HepG2 (cell line): ENCODE results near the gene MRPL18. TPM values are rescaled to one million over a fixed set of nuclear protein-coding genes. Genes with fewer than 3 reads are reported as not detected.

ENCODE experiments used
- ATAC-seq: fragments of 200-7000 bp; cut with Tn5 transposase; 3 replicates; pipeline ENCODE4 v1.9.1; 2020; ENCODE audit warnings: mild to moderate bottlenecking, moderate library complexity
- BruUV-seq: library from RNA; stranded (reverse); fragments of 400-500 nt; replicated peaks from 2 replicates; lab custom pipeline; 2021; lab: Mats Ljungman, UMichigan
- CTCF ChIA-PET: fragments of 300-600 bp; formaldehyde crosslinking; extraction: SDS; loops from one replicate; lab custom pipeline; 2021; ENCODE audit warnings: low total read pairs, inconsistent platforms, low intra/inter-chr PET ratio; lab: Yijun Ruan, JAX
- POLR2A ChIA-PET: fragments of 350-600 bp; sonication (Branson Sonifier 250); formaldehyde crosslinking; loops from one replicate; lab custom pipeline; 2020; ENCODE audit warnings: antibody characterized with exemption, inconsistent platforms; lab: Yijun Ruan, JAX
- DNase-seq: peaks from one replicate; pipeline ENCODE4 v3.0.0-alpha.2; 2015; ENCODE audit warnings: low spot score
- FAIRE-seq: peaks from 3 replicates; lab custom pipeline; 2011; peaks lifted over from hg19 to GRCh38; lab: Jason Lieb, UNC
- H2AFZ ChIP-seq: one replicate; pipeline ENCODE4 v1.6.1; 2011; ENCODE audit warnings: low read length, inconsistent platforms
- H3K27ac ChIP-seq: fragments of 300-600 bp; 3 replicates; pipeline ENCODE4 v1.8.0; 2011; ENCODE audit warnings: mixed run types, mild to moderate bottlenecking, mixed read lengths, low read length, inconsistent platforms; ENCODE audit not compliant: insufficient read depth; ENCODE audit errors: extremely low read length
- H3K27me3 ChIP-seq, 2 experiments: fragments of 200-600 bp in 1 of 2; 2 replicates in 1 of 2; 3 replicates in 1 of 2; pipeline versions ENCODE4 v1.6.0 to v1.8.0; 2011; ENCODE audit warnings: low read length in 2 of 2, mild to moderate bottlenecking in 2 of 2, moderate library complexity in 2 of 2, inconsistent platforms in 1 of 2; ENCODE audit not compliant: insufficient read depth in 2 of 2, control insufficient read depth in 1 of 2
- H3K36me3 ChIP-seq, 2 experiments: fragments of 200-600 bp in 1 of 2; replicated peaks in 1 of 2; 2 replicates in 1 of 2; 3 replicates in 1 of 2; pipeline versions ENCODE4 v1.5.1 to v1.8.0; 2011; ENCODE audit warnings: low read length in 2 of 2, inconsistent platforms in 1 of 2; ENCODE audit not compliant: insufficient read depth in 2 of 2, control insufficient read depth in 1 of 2
- H3K4me1 ChIP-seq: 2 replicates; pipeline ENCODE4 v1.5.1; 2012; ENCODE audit warnings: low read length, inconsistent platforms; ENCODE audit not compliant: insufficient read depth
- H3K4me2 ChIP-seq: 2 replicates; pipeline ENCODE4 v1.6.0; 2011; ENCODE audit warnings: low read depth, low read length, inconsistent platforms
- H3K4me3 ChIP-seq, 3 experiments: fragments of 200-600 bp in 1 of 3; sonication (generic), shearing (Covaris generic) in 1 of 3; replicated peaks in 1 of 3; 2 replicates each; pipeline ENCODE4 v1.5.1; 2011 to 2016; ENCODE audit warnings: low read length in 3 of 3, inconsistent platforms in 2 of 3, low read depth in 2 of 3, mild to moderate bottlenecking in 2 of 3, control low read depth in 1 of 3, mixed read lengths in 1 of 3; ENCODE audit not compliant: insufficient read depth in 1 of 3
- H3K79me2 ChIP-seq: one replicate; pipeline ENCODE4 v1.6.1; 2011; ENCODE audit warnings: low read length, inconsistent platforms; ENCODE audit not compliant: insufficient read depth
- H3K9ac ChIP-seq: 2 replicates; pipeline ENCODE4 v1.6.0; 2011; ENCODE audit warnings: mild to moderate bottlenecking, low read depth, low read length, inconsistent platforms; ENCODE audit not compliant: insufficient read depth
- H3K9me3 ChIP-seq: 2 replicates; pipeline ENCODE4 v1.5.1; 2012; ENCODE audit warnings: mild to moderate bottlenecking, low read length
- H4K20me1 ChIP-seq: 2 replicates; pipeline ENCODE4 v1.6.0; 2011; ENCODE audit warnings: inconsistent platforms, mild to moderate bottlenecking, low read length, moderate library complexity; ENCODE audit not compliant: insufficient read depth
- CBX2 ChIP-seq, 2 experiments: fragments of 200-600 bp in 1 of 2; sonication (generic); formaldehyde crosslinking in 1 of 2; IDR thresholded peaks; 2 replicates each; pipeline versions ENCODE4 v1.7.0 to v1.8.1; 2018 to 2022; ENCODE audit warnings: low read depth in 2 of 2, low read length in 1 of 2, mild to moderate bottlenecking in 1 of 2, missing genetic modification reagents in 1 of 2
- ELF1 ChIP-seq: sonication (generic); formaldehyde crosslinking; IDR thresholded peaks from 2 replicates; pipeline ENCODE4 v1.4.0; 2020; ENCODE audit warnings: missing genetic modification reagents
- MTA1 ChIP-seq: sonication (generic); formaldehyde crosslinking; IDR thresholded peaks from 2 replicates; pipeline ENCODE4 v1.4.0; 2020; ENCODE audit warnings: missing genetic modification reagents, mild to moderate bottlenecking, borderline replicate concordance
- MTERF4 ChIP-seq: sonication (generic); formaldehyde crosslinking; IDR thresholded peaks from 2 replicates; pipeline ENCODE4 v1.8.0; 2023; ENCODE audit warnings: mild to moderate bottlenecking, missing genetic modification reagents
- PHF21A ChIP-seq: sonication (generic); formaldehyde crosslinking; IDR thresholded peaks from 2 replicates; pipeline ENCODE4 v1.5.0; 2020; ENCODE audit warnings: mild to moderate bottlenecking, missing genetic modification reagents
- SOX13 ChIP-seq, 3 experiments: fragments of 450-650 bp in 1 of 3; sonication (generic) in 1 of 3; formaldehyde crosslinking in 1 of 3; IDR thresholded peaks in 2 of 3; conservative IDR thresholded peaks in 1 of 3; 2 replicates each; pipeline versions ENCODE4 v1.5.0 to v1.6.1; 2016 to 2020; ENCODE audit warnings: antibody characterized with exemption in 1 of 3, mild to moderate bottlenecking in 1 of 3, missing compliant biosample characterization in 1 of 3, missing genetic modification reagents in 1 of 3, moderate library complexity in 1 of 3
- TCF7L2 ChIP-seq: IDR thresholded peaks from 2 replicates; pipeline ENCODE4 v1.6.1; 2011; ENCODE audit warnings: mild to moderate bottlenecking, low read depth, low read length, moderate library complexity
- ZNF17 ChIP-seq: sonication (generic); formaldehyde crosslinking; IDR thresholded peaks from 2 replicates; pipeline ENCODE4 v1.5.0; 2020; ENCODE audit warnings: mild to moderate bottlenecking, missing genetic modification reagents
- ZNF230 ChIP-seq: sonication (generic); formaldehyde crosslinking; IDR thresholded peaks from 2 replicates; pipeline ENCODE4 v1.4.0; 2020; ENCODE audit warnings: mild to moderate bottlenecking, missing genetic modification reagents
- ZNF275 ChIP-seq: sonication (generic); formaldehyde crosslinking; IDR thresholded peaks from 2 replicates; pipeline ENCODE4 v1.8.0; 2022; ENCODE audit warnings: missing genetic modification reagents, mild to moderate bottlenecking, inconsistent platforms, borderline replicate concordance
- ZNF362 ChIP-seq: sonication (generic); formaldehyde crosslinking; IDR thresholded peaks from 2 replicates; pipeline ENCODE4 v1.4.0; 2020; ENCODE audit warnings: missing genetic modification reagents, mild to moderate bottlenecking, borderline replicate concordance
- ZNF773 ChIP-seq: sonication (generic); formaldehyde crosslinking; IDR thresholded peaks from 2 replicates; pipeline ENCODE4 v1.4.0; 2020; ENCODE audit warnings: missing genetic modification reagents, borderline replicate concordance
- WGBS: methylation state at CpG from one replicate; pipeline ENCODE4 v1.1.6; 2017; ENCODE audit warnings: low lambda C conversion rate; 5-methylcytosine and 5-hydroxymethylcytosine counted together
- in situ Hi-C: cut with HindIII; loops from 2 replicates; pipeline ENCODE4 v1.10.0; 2017; ENCODE audit warnings: low pct_unique_long_range_greater_than_20kb; ENCODE audit not compliant: extremely low pct_ligation_motif_present
- intact Hi-C: fragments of 100-400 bp; cut with micrococcal nuclease; formaldehyde crosslinking; loops from one replicate; pipeline ENCODE4 v1.10.0; 2022; ENCODE audit not compliant: unreplicated experiment
- polyA plus RNA-seq, 8 experiments: library from polyadenylated mRNA; depleted of rRNA in 3 of 8; stranded (reverse) in 7 of 8; unstranded in 1 of 8; fragments of >200 nt; fragmentation: Illumina TruSeq in 4 of 8; extraction: Trizol in 4 of 8; gene quantifications; 2 replicates each; pipeline versions ENCODE4 v1.2.1 to v1.2.3, GENCODE V29; 2011 to 2016; ENCODE audit warnings: low read depth in 4 of 8, missing spikeins in 1 of 8, mixed read lengths in 1 of 8; ENCODE audit not compliant: insufficient read depth in 1 of 8
- total RNA-seq, 5 experiments: library from RNA; depleted of rRNA; stranded (reverse); fragments of >200 nt; fragmentation: Illumina TruSeq; extraction: Trizol; gene quantifications; 2 replicates each; pipeline ENCODE4 v1.2.3, GENCODE V29; 2016; ENCODE audit warnings: low read depth in 1 of 5

Gene MRPL18
- total and polyA plus RNA-seq, 2 of the 13 experiments (the other 11 are each of a cell fraction or from before 2014, with no cell fraction given) = 85.6 to 176 TPM

- TF ChIP-seq CBX2 (IDR thresholded peaks at IDR 0.05; ENCODE audit: low read depth, low read length) = no peak
- 0 out of 2 replicates have a peak, but pooled peaks have one; percentile 49 for TF ChIP-seq CBX2 (CRISPR knock-in tag; IDR thresholded peaks at IDR 0.05; ENCODE audit: low read depth)
- TF ChIP-seq ELF1 = peak; percentile 47
- TF ChIP-seq PHF21A = peak; percentile 95
- no peak for TF ChIP-seq TCF7L2
- TF ChIP-seq ZNF275 (CRISPR knock-in tag) = peak; percentile 89
- no peak for TF ChIP-seq ZNF362 (CRISPR knock-in tag)
Observed at GRCh38 chr6:159761873-159762680, 28.2 kb upstream of the MRPL18 start, which contains the start of gene ACAT2 (continued).

GRCh38 chr6:159762681-159763293 is 27.5 kb upstream of the MRPL18 start:
- WGBS = 5% methylated on average over 16 of the region's 16 CpGs
- no peaks in the 10 kb centered on the region for H3K9me3 ChIP-seq
- FAIRE-seq = peak; percentile 37
- peak overlapping the region; percentile 97 for H3K27ac ChIP-seq
- TSS peak; percentile 47 for BruUV-seq
- H3K4me2 ChIP-seq = peak overlapping the region; percentile 96
- intact Hi-C loops (loop anchor here (1.0 to 10.0 kb wide), 3 partner anchors 27 to 1118 kb away; partner anchors contain the start of genes DYNLT1, TCP1 and WTAP), in situ Hi-C loops (loop anchor here (5.0 kb wide), 2 partner anchors 35 to 70 kb away; partner anchors contain the start of genes SOD2 and WTAP)
- ChIA-PET CTCF (no interaction called here), POLR2A (interaction anchor here (1.0 to 10.2 kb wide), 8 partner anchors 9 to 57 kb away, joined by 3 to 175 read pairs (median 8); partner anchors contain the start of genes MRPL18, TCP1 and WTAP)
- peaks cover 8 to 34% of the 10 kb centered on the region in 2 experiments for H3K36me3 ChIP-seq
- peak; percentile 74 for DNase-seq
- peaks cover 61% of the 10 kb centered on the region for H3K79me2 ChIP-seq
- peaks cover 80% of the 10 kb centered on the region for H3K4me1 ChIP-seq
- H4K20me1 ChIP-seq = no peaks in the 10 kb centered on the region
- H3K4me3 ChIP-seq = peak overlapping the region; percentile 83 to 97 (median 88)
- no peaks in the 10 kb centered on the region; a peak in 1 of 5 replicates for H3K27me3 ChIP-seq
- peak; percentile 62 for ATAC-seq
- peak overlapping the region; percentile 98 for H3K9ac ChIP-seq
- no peak overlapping the region for H2AFZ ChIP-seq
- TF ChIP-seq ZNF773 (CRISPR knock-in tag) = peak; percentile 89; the same call in 1 of the 2 replicates
- TF ChIP-seq MTERF4 (CRISPR knock-in tag) = peak; percentile 52; the same call in 1 of the 2 replicates
- TF ChIP-seq ZNF230 = no peak
- TF ChIP-seq ZNF17 (CRISPR knock-in tag) = no peak
- no peak for TF ChIP-seq SOX13 (IDR thresholded peaks at IDR 0.05)
- peak in 1 of 2 experiments; percentile 63; a peak in 2 of 4 replicates for TF ChIP-seq SOX13 (CRISPR knock-in tag; conservative IDR thresholded peaks at IDR 0.05 in 1 of 2, IDR thresholded peaks at IDR 0.05 in 1 of 2)
- peak; percentile 93 for TF ChIP-seq MTA1
